SK-N-SH treated with all-trans-retinoic acid at 6 μM for 48 hours (cell line): Measurements from ENCODE around the gene PPP2R2C.

ENCODE experiments used
- ATAC-seq: fragments of 200-7000 bp; cut with Tn5 transposase; 3 replicates; pipeline ENCODE4 v1.9.1; 2020; ENCODE audit warnings: mild to moderate bottlenecking, moderate library complexity
- ARNTL ChIP-seq: fragments of 450-650 bp; formaldehyde crosslinking; IDR thresholded peaks from 2 replicates; pipeline ENCODE4 v1.5.0; 2020; ENCODE audit warnings: low read depth, mild to moderate bottlenecking, moderate library complexity, borderline replicate concordance
- CREB5 ChIP-seq: fragments of 250-450 bp; sonication (Bioruptor Pico); IDR thresholded peaks from 2 replicates; pipeline ENCODE4 v1.5.1; 2020; ENCODE audit warnings: low read depth, mild to moderate bottlenecking, moderate library complexity
- CSDC2 ChIP-seq: fragments of 250-450 bp; sonication (Bioruptor Pico); IDR thresholded peaks from 2 replicates; pipeline ENCODE4 v1.5.0; 2020; ENCODE audit warnings: mild to moderate bottlenecking, moderate library complexity
- CSRNP3 ChIP-seq: fragments of 250-450 bp; sonication (Bioruptor Pico); IDR thresholded peaks from 2 replicates; pipeline ENCODE4 v1.5.1; 2021; ENCODE audit warnings: mild to moderate bottlenecking, moderate library complexity
- ESRRG ChIP-seq: fragments of 250-450 bp; sonication (Bioruptor Pico); IDR thresholded peaks from 2 replicates; pipeline ENCODE4 v1.6.1; 2021; ENCODE audit warnings: mild to moderate bottlenecking
- GLIS3 ChIP-seq: fragments of 250-450 bp; sonication (Bioruptor Pico); IDR thresholded peaks from 2 replicates; pipeline ENCODE4 v1.5.0; 2020; ENCODE audit warnings: mild to moderate bottlenecking, moderate library complexity
- ISL1 ChIP-seq: fragments of 250-450 bp; sonication (Bioruptor Pico); IDR thresholded peaks from 2 replicates; pipeline ENCODE4 v2.1.2; 2022; ENCODE audit warnings: mild to moderate bottlenecking, moderate library complexity
- POU6F1 ChIP-seq: fragments of 250-450 bp; sonication (Bioruptor Pico); IDR thresholded peaks from 2 replicates; pipeline ENCODE4 v1.8.0; 2021; ENCODE audit warnings: low read depth, mild to moderate bottlenecking, moderate library complexity, borderline replicate concordance
- RARB ChIP-seq: fragments of 250-450 bp; sonication (Bioruptor Pico); IDR thresholded peaks from 2 replicates; pipeline ENCODE4 v1.8.0; 2021; ENCODE audit warnings: mild to moderate bottlenecking, moderate library complexity
- TCF4 ChIP-seq: fragments of 250-450 bp; sonication (Bioruptor Pico); IDR thresholded peaks from 2 replicates; pipeline ENCODE4 v1.8.0; 2021; ENCODE audit warnings: mild to moderate bottlenecking, moderate library complexity, borderline replicate concordance
- TOX ChIP-seq: fragments of 250-450 bp; sonication (Bioruptor Pico); IDR thresholded peaks from 2 replicates; pipeline ENCODE4 v1.8.0; 2021; ENCODE audit warnings: mild to moderate bottlenecking, moderate library complexity, borderline replicate concordance
- ZC3H10 ChIP-seq: fragments of 250-450 bp; sonication (Bioruptor Pico); IDR thresholded peaks from 2 replicates; pipeline ENCODE4 v1.5.1; 2021; ENCODE audit warnings: mild to moderate bottlenecking, moderate library complexity
- ZFP3 ChIP-seq: fragments of 250-450 bp; sonication (Bioruptor Pico); IDR thresholded peaks from 2 replicates; pipeline ENCODE4 v1.5.0; 2020; ENCODE audit warnings: mild to moderate bottlenecking, moderate library complexity
- ZFP30 ChIP-seq: fragments of 450-650 bp; formaldehyde crosslinking; IDR thresholded peaks from 2 replicates; pipeline ENCODE4 v1.5.0; 2022; ENCODE audit warnings: mild to moderate bottlenecking, moderate library complexity
- ZNF565 ChIP-seq: fragments of 450-650 bp; formaldehyde crosslinking; conservative IDR thresholded peaks from 2 replicates; pipeline ENCODE4 v1.5.0; 2020; ENCODE audit warnings: low read depth, mild to moderate bottlenecking, moderate library complexity
- ZNF8 ChIP-seq: fragments of 450-650 bp; formaldehyde crosslinking; IDR thresholded peaks from 2 replicates; pipeline ENCODE4 v1.5.0; 2020; ENCODE audit warnings: mild to moderate bottlenecking, moderate library complexity
- TF ChIP-seq, protein P1 (sequence below): fragments of 250-450 bp; sonication (Bioruptor Pico); IDR thresholded peaks from 2 replicates; pipeline ENCODE4 v1.5.0; 2020; ENCODE audit warnings: mild to moderate bottlenecking, moderate library complexity
- TF ChIP-seq, protein P2 (sequence below): fragments of 250-450 bp; sonication (Bioruptor Pico); IDR thresholded peaks from 2 replicates; pipeline ENCODE4 v1.8.0; 2020; ENCODE audit warnings: mild to moderate bottlenecking, moderate library complexity, borderline replicate concordance

Gene PPP2R2C

GRCh38 chr4:6324461-6324998 lies 147.9 kb downstream of the PPP2R2C start:
- no peak for ATAC-seq
- no peak for TF ChIP-seq ZFP3 (CRISPR knock-in tag)

DNA sequence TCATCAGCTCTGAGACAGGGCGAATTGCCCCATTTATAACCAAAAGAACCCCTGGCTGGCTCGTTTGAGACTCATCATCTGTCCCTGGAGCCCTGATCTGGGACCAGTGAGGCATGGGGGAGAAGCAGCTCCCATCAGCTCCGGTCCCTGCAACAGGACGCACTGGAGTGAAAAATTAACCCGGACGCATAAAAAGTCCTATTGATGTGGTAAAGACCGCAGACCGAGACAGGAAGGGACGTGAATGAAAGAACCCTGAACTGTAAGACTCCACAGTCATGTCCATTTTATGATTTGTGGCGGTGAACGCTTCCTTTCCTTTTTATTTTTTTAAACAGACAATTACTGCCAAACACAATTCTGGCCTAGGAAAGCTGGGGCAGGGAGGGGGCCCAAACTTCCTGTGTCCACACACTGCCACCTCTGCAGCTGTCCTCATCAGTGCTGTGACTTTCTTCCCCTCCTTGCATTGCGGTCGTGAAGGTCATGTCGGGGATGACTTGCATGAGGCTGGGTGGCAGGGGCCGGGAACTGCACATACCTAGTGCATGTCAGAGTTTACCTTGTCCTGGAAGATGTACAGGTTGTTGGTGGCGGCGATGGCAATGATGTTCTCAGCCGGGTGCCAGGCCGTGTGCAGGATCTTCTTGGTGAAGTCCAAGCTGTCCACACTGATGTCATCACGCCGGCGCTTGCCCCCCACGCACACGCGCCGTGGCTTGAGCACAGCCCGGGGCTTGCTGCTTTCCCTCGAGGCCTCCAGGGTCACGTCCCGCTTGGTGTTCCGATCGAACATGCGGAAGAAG lies 149.4 kb downstream of the PPP2R2C start:
- TF ChIP-seq, protein P1, sequence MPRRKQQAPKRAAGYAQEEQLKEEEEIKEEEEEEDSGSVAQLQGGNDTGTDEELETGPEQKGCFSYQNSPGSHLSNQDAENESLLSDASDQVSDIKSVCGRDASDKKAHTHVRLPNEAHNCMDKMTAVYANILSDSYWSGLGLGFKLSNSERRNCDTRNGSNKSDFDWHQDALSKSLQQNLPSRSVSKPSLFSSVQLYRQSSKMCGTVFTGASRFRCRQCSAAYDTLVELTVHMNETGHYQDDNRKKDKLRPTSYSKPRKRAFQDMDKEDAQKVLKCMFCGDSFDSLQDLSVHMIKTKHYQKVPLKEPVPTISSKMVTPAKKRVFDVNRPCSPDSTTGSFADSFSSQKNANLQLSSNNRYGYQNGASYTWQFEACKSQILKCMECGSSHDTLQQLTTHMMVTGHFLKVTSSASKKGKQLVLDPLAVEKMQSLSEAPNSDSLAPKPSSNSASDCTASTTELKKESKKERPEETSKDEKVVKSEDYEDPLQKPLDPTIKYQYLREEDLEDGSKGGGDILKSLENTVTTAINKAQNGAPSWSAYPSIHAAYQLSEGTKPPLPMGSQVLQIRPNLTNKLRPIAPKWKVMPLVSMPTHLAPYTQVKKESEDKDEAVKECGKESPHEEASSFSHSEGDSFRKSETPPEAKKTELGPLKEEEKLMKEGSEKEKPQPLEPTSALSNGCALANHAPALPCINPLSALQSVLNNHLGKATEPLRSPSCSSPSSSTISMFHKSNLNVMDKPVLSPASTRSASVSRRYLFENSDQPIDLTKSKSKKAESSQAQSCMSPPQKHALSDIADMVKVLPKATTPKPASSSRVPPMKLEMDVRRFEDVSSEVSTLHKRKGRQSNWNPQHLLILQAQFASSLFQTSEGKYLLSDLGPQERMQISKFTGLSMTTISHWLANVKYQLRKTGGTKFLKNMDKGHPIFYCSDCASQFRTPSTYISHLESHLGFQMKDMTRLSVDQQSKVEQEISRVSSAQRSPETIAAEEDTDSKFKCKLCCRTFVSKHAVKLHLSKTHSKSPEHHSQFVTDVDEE (CRISPR knock-in tag): no peak
- TF ChIP-seq POU6F1: no peak
- TF ChIP-seq ZFP30: no peak
- no peak for TF ChIP-seq CREB5 (CRISPR knock-in tag)
- no peak for ATAC-seq

DNA sequence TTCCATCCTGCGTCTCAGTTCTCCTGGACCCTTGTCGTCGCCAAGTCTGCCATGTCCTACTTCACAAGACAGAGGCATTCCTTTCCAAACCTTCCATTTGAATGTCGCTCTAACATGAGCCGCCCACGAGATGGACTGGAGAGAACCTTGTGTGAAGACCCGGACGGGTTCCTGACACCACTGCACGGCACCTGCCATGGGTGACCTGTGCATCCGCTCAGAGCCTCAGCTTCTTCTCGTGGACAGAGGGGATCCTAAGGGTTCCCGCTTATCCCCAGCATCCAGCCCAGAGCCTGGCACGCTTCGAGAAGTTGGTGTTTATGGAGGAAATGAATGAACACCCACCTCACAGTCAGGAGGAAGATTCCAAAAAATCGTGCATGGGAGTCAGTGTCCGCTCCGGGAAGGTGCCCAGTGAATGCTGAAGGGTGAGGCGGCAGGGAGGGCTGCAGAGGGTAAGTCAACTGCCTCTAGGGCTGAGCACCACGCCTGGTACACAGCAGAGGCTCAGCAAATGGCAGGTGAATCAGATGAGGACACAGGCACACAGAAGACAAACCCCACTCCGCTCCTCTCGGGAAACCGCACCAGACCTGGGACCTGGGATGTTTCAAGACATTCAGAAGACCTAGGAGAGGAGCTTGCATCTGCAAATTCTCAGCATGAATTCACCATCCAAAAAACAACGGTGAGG lies 150.2 kb downstream of the PPP2R2C start:
- no peak for ATAC-seq
- no peak for TF ChIP-seq TCF4
- no peak for TF ChIP-seq POU6F1
- TF ChIP-seq ZNF565 (CRISPR knock-in tag): no peak
- TF ChIP-seq ZNF8 (CRISPR knock-in tag): no peak
- no peak for TF ChIP-seq ESRRG (CRISPR knock-in tag)
- TF ChIP-seq TOX: no peak
- TF ChIP-seq GLIS3 (CRISPR knock-in tag): no peak
- no peak for TF ChIP-seq RARB
- TF ChIP-seq, protein P1 (CRISPR knock-in tag): no peak
- TF ChIP-seq ZFP30: no peak
- TF ChIP-seq ARNTL (CRISPR knock-in tag): no peak
- TF ChIP-seq CREB5 (CRISPR knock-in tag): no peak
- no peak for TF ChIP-seq ISL1 (CRISPR knock-in tag)
- TF ChIP-seq CSDC2 (CRISPR knock-in tag): no peak
- TF ChIP-seq ZC3H10 (CRISPR knock-in tag): no peak
- TF ChIP-seq, protein P2, sequence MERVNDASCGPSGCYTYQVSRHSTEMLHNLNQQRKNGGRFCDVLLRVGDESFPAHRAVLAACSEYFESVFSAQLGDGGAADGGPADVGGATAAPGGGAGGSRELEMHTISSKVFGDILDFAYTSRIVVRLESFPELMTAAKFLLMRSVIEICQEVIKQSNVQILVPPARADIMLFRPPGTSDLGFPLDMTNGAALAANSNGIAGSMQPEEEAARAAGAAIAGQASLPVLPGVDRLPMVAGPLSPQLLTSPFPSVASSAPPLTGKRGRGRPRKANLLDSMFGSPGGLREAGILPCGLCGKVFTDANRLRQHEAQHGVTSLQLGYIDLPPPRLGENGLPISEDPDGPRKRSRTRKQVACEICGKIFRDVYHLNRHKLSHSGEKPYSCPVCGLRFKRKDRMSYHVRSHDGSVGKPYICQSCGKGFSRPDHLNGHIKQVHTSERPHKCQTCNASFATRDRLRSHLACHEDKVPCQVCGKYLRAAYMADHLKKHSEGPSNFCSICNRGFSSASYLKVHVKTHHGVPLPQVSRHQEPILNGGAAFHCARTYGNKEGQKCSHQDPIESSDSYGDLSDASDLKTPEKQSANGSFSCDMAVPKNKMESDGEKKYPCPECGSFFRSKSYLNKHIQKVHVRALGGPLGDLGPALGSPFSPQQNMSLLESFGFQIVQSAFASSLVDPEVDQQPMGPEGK: no peak
- no peak for TF ChIP-seq CSRNP3 (CRISPR knock-in tag)
